HL-60 (cell line): ENCODE data around the gene COX6B2.

Experiments
- POLR2AphosphoS5 ChIP-seq: IDR thresholded peaks from 2 replicates; pipeline ENCODE4 v1.6.1; 2012; ENCODE audit warnings: low read depth
- TF ChIP-seq, protein P1 (sequence below): IDR thresholded peaks from one replicate; pipeline ENCODE4 v1.5.1; 2011; ENCODE audit warnings: low read length, control low read depth, inconsistent platforms; ENCODE audit not compliant: insufficient read depth
- TF ChIP-seq, protein P2 (sequence below): IDR thresholded peaks from 2 replicates; pipeline ENCODE4 v1.6.1; 2012; ENCODE audit warnings: low read depth; ENCODE audit not compliant: insufficient replicate concordance

DNA sequence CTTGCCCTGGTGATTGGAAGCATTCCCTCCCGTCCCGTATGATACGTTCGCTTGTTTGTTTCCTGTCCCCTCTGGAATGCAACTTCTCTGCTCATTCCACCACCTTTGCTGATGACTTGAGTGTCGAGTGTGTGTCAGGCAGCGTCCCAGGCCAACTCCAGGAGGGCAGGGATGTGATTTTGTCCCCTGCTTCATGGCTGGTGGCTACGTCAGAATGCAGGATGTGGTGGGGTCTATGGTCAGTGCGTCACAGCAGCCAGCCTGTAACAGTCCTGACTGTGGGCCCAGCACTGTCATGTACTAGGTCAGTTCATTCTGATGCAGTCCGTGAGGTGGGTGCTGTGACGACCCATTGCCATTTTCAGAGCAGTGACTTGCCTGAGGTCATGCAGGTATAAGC lies 54.5 kb downstream of the COX6B2 start:
- TF ChIP-seq, protein P1, sequence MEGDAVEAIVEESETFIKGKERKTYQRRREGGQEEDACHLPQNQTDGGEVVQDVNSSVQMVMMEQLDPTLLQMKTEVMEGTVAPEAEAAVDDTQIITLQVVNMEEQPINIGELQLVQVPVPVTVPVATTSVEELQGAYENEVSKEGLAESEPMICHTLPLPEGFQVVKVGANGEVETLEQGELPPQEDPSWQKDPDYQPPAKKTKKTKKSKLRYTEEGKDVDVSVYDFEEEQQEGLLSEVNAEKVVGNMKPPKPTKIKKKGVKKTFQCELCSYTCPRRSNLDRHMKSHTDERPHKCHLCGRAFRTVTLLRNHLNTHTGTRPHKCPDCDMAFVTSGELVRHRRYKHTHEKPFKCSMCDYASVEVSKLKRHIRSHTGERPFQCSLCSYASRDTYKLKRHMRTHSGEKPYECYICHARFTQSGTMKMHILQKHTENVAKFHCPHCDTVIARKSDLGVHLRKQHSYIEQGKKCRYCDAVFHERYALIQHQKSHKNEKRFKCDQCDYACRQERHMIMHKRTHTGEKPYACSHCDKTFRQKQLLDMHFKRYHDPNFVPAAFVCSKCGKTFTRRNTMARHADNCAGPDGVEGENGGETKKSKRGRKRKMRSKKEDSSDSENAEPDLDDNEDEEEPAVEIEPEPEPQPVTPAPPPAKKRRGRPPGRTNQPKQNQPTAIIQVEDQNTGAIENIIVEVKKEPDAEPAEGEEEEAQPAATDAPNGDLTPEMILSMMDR, result no peak
- TF ChIP-seq POLR2AphosphoS5, result no peak
- TF ChIP-seq, protein P2, sequence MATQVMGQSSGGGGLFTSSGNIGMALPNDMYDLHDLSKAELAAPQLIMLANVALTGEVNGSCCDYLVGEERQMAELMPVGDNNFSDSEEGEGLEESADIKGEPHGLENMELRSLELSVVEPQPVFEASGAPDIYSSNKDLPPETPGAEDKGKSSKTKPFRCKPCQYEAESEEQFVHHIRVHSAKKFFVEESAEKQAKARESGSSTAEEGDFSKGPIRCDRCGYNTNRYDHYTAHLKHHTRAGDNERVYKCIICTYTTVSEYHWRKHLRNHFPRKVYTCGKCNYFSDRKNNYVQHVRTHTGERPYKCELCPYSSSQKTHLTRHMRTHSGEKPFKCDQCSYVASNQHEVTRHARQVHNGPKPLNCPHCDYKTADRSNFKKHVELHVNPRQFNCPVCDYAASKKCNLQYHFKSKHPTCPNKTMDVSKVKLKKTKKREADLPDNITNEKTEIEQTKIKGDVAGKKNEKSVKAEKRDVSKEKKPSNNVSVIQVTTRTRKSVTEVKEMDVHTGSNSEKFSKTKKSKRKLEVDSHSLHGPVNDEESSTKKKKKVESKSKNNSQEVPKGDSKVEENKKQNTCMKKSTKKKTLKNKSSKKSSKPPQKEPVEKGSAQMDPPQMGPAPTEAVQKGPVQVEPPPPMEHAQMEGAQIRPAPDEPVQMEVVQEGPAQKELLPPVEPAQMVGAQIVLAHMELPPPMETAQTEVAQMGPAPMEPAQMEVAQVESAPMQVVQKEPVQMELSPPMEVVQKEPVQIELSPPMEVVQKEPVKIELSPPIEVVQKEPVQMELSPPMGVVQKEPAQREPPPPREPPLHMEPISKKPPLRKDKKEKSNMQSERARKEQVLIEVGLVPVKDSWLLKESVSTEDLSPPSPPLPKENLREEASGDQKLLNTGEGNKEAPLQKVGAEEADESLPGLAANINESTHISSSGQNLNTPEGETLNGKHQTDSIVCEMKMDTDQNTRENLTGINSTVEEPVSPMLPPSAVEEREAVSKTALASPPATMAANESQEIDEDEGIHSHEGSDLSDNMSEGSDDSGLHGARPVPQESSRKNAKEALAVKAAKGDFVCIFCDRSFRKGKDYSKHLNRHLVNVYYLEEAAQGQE, result no peak
